ENCODE results near the gene GMPR2. TPM values are rescaled to one million over a fixed set of nuclear protein-coding genes. Genes with fewer than 3 reads are reported as not detected.

The GMPR2 gene
- total and polyA plus RNA-seq, 2 of the 13 experiments (the other 11 are each of a cell fraction or from before 2014, with no cell fraction given), result 210 to 273 TPM

DNA sequence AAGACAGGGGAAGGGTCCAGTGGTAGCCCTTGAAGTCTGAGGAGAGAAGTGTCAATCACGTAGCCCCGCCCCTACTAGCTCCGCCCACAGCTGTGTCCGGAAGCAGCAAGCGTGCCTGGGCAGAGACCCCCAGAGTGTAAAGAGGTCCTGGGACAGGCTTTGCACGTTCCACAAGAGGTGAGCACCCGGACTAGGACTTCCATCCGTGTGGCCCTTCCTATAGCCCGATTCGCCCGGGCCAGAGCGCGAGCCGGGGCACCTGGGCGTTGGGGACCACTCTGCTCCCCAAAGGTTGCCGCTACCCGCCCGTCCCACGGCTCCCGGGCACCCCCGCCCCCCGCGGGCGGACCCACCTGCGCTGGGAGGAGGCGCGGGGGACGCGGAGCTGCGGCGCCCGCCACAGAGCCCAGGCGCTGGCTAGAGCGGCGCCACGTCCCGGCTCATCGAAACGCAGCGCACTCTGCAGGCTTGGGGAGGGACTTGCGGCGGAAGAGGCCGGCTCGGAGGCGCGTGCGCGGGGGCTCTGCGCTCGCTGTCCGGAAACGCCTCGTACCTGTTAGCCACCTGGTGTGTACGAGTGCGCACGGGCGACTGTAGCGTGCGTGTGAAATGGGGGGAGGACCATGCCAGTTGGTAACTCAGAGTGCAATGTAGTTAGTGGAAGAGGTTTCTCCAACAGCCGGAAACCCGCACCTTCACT lies 38.6 kb downstream of the GMPR2 start, which contains the start of gene RABGGTA (continued):
- TF ChIP-seq ZNF883 (CRISPR knock-in tag; IDR thresholded peaks at IDR 0.05; ENCODE audit: not compliant biosample characterization) (peak; percentile 96), ZNF678 (CRISPR knock-in tag; IDR thresholded peaks at IDR 0.05) (peak; percentile 94; the same call in 1 of the 2 replicates), ZNF782 (CRISPR knock-in tag; IDR thresholded peaks at IDR 0.05; ENCODE audit: borderline replicate concordance) (peak; percentile 98; the same call in 1 of the 2 replicates), HOXA7 (CRISPR knock-in tag; IDR thresholded peaks at IDR 0.05) (peak; percentile 94), SIN3A (IDR thresholded peaks at IDR 0.05; ENCODE audit: borderline replicate concordance, low read depth, low read length) (peak; percentile 97), TGIF2 (CRISPR knock-in tag; IDR thresholded peaks at IDR 0.05) (no peak; the same call in 1 of the 2 replicates), LCORL (IDR thresholded peaks at IDR 0.05) (no peak), LCORL (CRISPR knock-in tag; IDR thresholded peaks at IDR 0.05) (peak; percentile 99), ZNF501 (CRISPR knock-in tag; IDR thresholded peaks at IDR 0.05) (peak; percentile 100), HDAC2 (CRISPR knock-in tag; IDR thresholded peaks at IDR 0.05) (peak; percentile 97), ZSCAN25 (CRISPR knock-in tag; IDR thresholded peaks at IDR 0.05) (peak; percentile 94), PITX1 (CRISPR knock-in tag; IDR thresholded peaks at IDR 0.05) (peak; percentile 97), MIER3 (CRISPR knock-in tag; IDR thresholded peaks at IDR 0.05; ENCODE audit: borderline replicate concordance) (peak; percentile 98), KDM1A (CRISPR knock-in tag; IDR thresholded peaks at IDR 0.05) (peak; percentile 74; the same call in 1 of the 2 replicates), ZNF230 (CRISPR knock-in tag; IDR thresholded peaks at IDR 0.05) (peak; percentile 94; the same call in 1 of the 2 replicates), ZNF567 (CRISPR knock-in tag; IDR thresholded peaks at IDR 0.05; ENCODE audit: borderline replicate concordance) (peak; percentile 99), ZFAT (CRISPR knock-in tag; conservative IDR thresholded peaks at IDR 0.05) (peak; percentile 92; the same call in 1 of the 2 replicates), RXRA (CRISPR knock-in tag; IDR thresholded peaks at IDR 0.05) (peak; percentile 78), ZNF766 (CRISPR knock-in tag; IDR thresholded peaks at IDR 0.05; ENCODE audit: borderline replicate concordance) (peak; percentile 99), ZKSCAN8 (CRISPR knock-in tag; IDR thresholded peaks at IDR 0.05; ENCODE audit: borderline replicate concordance) (peak; percentile 96; the same call in 1 of the 2 replicates), NR2F1 (CRISPR knock-in tag; IDR thresholded peaks at IDR 0.05) (peak in 1 of 2 experiments; percentile 8; a peak in 1 of 4 replicates), ZNF616 (CRISPR knock-in tag; IDR thresholded peaks at IDR 0.05; ENCODE audit: low read depth) (peak; percentile 97)
- TF ChIP-seq, protein P1, sequence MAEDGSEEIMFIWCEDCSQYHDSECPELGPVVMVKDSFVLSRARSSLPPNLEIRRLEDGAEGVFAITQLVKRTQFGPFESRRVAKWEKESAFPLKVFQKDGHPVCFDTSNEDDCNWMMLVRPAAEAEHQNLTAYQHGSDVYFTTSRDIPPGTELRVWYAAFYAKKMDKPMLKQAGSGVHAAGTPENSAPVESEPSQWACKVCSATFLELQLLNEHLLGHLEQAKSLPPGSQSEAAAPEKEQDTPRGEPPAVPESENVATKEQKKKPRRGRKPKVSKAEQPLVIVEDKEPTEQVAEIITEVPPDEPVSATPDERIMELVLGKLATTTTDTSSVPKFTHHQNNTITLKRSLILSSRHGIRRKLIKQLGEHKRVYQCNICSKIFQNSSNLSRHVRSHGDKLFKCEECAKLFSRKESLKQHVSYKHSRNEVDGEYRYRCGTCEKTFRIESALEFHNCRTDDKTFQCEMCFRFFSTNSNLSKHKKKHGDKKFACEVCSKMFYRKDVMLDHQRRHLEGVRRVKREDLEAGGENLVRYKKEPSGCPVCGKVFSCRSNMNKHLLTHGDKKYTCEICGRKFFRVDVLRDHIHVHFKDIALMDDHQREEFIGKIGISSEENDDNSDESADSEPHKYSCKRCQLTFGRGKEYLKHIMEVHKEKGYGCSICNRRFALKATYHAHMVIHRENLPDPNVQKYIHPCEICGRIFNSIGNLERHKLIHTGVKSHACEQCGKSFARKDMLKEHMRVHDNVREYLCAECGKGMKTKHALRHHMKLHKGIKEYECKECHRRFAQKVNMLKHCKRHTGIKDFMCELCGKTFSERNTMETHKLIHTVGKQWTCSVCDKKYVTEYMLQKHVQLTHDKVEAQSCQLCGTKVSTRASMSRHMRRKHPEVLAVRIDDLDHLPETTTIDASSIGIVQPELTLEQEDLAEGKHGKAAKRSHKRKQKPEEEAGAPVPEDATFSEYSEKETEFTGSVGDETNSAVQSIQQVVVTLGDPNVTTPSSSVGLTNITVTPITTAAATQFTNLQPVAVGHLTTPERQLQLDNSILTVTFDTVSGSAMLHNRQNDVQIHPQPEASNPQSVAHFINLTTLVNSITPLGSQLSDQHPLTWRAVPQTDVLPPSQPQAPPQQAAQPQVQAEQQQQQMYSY (CRISPR knock-in tag; IDR thresholded peaks at IDR 0.05), result peak; percentile 86
- TF ChIP-seq, protein P2, sequence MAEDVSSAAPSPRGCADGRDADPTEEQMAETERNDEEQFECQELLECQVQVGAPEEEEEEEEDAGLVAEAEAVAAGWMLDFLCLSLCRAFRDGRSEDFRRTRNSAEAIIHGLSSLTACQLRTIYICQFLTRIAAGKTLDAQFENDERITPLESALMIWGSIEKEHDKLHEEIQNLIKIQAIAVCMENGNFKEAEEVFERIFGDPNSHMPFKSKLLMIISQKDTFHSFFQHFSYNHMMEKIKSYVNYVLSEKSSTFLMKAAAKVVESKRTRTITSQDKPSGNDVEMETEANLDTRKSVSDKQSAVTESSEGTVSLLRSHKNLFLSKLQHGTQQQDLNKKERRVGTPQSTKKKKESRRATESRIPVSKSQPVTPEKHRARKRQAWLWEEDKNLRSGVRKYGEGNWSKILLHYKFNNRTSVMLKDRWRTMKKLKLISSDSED (CRISPR knock-in tag; IDR thresholded peaks at IDR 0.05), result peak; percentile 31; the same call in 1 of the 2 replicates
- TF ChIP-seq, protein P3, sequence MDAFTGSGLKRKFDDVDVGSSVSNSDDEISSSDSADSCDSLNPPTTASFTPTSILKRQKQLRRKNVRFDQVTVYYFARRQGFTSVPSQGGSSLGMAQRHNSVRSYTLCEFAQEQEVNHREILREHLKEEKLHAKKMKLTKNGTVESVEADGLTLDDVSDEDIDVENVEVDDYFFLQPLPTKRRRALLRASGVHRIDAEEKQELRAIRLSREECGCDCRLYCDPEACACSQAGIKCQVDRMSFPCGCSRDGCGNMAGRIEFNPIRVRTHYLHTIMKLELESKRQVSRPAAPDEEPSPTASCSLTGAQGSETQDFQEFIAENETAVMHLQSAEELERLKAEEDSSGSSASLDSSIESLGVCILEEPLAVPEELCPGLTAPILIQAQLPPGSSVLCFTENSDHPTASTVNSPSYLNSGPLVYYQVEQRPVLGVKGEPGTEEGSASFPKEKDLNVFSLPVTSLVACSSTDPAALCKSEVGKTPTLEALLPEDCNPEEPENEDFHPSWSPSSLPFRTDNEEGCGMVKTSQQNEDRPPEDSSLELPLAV (CRISPR knock-in tag; conservative IDR thresholded peaks at IDR 0.05; ENCODE audit: low read depth), result peak; percentile 94; the same call in 1 of the 2 replicates
